LNCAP (cell line): ENCODE measurements around the gene FOXC1.

Experiments
- TF ChIP-seq, protein P1 (sequence below): fragments of 450-650 bp; IDR thresholded peaks from 2 replicates; pipeline ENCODE4 v1.5.1; 2017; ENCODE audit warnings: mild to moderate bottlenecking

Gene FOXC1

GRCh38 chr6:1574083-1574761 is 35.5 kb upstream of the FOXC1 start:
- TF ChIP-seq, protein P1, sequence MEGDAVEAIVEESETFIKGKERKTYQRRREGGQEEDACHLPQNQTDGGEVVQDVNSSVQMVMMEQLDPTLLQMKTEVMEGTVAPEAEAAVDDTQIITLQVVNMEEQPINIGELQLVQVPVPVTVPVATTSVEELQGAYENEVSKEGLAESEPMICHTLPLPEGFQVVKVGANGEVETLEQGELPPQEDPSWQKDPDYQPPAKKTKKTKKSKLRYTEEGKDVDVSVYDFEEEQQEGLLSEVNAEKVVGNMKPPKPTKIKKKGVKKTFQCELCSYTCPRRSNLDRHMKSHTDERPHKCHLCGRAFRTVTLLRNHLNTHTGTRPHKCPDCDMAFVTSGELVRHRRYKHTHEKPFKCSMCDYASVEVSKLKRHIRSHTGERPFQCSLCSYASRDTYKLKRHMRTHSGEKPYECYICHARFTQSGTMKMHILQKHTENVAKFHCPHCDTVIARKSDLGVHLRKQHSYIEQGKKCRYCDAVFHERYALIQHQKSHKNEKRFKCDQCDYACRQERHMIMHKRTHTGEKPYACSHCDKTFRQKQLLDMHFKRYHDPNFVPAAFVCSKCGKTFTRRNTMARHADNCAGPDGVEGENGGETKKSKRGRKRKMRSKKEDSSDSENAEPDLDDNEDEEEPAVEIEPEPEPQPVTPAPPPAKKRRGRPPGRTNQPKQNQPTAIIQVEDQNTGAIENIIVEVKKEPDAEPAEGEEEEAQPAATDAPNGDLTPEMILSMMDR, result no peak

GRCh38 chr6:1574890-1575209 is 34.9 kb upstream of the FOXC1 start:
- TF ChIP-seq, protein P1, result no peak

- TF ChIP-seq, protein P1, result no peak
These were observed 34.3 kb upstream of the FOXC1 start for GRCh38 chr6:1575210-1576041.

DNA sequence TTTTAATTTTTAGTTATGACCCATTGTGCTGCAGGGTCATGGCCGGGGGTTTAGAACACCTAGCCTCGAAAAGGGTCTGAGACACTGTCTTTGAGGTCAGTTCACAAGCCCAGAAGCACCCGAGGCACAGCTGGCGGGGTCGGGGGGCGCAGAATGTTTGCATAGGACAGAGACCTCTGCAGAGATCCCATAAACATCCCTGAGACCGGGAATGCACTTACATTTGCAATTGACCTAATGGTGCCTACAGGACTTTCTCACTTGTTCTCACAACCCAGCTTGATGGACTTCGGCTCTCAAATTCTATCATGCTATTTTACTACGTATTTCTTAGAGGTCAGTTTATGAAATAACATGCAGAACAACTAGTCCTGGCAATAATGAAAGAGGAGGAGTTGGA is 33.5 kb upstream of the FOXC1 start:
- TF ChIP-seq, protein P1, result no peak

DNA sequence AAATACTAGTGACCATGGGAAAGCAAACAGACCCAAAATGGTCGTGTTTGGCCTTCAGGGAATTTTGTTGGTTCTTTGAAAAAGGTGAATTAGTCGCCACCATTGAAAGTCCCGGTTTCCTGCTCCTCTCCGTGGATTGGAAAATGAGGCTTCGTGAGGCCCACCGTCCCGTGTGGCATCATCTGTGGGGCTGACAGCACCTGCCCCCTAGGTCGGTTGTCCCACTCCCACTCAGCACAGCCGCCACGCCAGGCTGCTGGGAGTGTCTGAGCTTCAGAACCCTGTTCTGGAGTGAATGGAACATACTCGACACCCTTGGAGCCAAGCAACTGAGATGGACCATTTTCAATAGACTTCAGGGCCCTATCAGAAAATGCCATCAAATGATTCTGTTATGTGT is 33.0 kb upstream of the FOXC1 start:
- TF ChIP-seq, protein P1, result no peak

DNA sequence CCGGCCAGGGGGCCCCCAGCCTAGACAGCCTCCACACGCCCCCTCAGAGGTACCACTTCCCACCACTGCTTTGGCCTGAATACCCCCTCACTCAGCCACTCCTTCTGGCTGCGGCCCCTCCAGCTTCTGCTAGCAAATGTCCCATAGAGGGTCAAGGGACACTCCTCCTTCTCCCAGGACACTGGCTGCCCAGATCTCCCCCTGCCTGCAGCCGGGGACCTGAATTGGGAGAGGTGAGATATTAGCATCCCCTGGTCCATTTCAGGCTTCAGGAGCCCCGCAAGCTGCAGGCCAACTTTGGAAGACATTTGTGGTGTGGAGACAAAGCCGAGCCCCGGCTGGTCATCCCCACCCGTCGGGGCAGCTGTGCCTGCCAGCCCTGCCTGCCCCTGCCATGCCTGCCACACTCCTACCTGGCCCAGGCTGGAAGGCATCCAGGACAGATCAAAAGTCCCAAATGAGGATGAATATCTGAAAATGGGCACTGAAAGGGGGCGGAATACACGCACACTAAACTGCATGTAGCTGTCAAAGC is 32.5 kb upstream of the FOXC1 start:
- TF ChIP-seq, protein P1, result no peak

DNA sequence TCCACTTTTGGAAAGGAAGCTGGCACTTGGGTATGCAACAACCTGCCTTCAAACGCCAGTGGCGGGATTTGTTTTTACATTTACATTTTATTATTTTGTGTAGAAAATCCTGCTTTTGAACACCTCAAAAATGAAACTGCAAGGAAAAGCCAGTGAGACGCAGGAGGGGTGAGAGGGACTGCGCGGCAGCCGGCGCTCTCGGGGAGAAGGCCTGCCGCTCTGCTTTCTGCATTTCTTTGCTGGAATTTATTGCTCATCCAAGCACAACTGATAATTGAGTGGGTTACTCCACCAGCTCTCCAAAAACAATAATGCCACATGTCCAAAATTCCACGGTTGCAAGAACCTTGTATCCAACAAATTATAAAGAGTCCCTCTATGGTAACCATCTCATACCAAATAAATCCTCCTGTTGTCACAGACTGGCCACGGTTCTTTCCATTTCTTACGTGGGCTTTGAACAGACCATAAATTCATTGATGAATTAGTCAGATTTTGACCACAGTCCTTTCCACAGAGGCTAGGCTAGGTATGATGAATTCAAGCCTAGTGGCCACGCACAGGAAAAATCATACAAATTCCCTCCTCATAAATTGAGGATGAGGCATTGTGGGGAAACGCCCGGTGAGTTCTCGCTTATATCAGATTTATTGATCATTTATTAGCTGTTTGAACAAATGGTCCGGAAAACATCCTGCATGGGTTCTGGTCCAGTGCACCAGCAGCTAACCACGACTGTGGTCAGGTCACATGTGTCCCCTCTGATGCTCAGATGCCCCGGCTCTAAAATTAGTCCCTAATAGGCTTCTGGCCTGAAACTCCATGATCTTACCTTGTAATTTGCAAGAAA is 31.6 kb upstream of the FOXC1 start:
- TF ChIP-seq, protein P1, result no peak
